Activated B cell treated with CpG ODN at 0.5 μM for 24 hours (primary cell): Measurements from ENCODE around the gene MTHFR. TPM values are rescaled to one million over a fixed set of nuclear protein-coding genes. Genes with fewer than 3 reads are reported as not detected.

Experiments
- ATAC-seq: fragments of 200-7000 bp; cut with Tn5 transposase; one replicate; pipeline ENCODE4 v1.10.0; 2021; ENCODE audit warnings: low read depth, mild to moderate bottlenecking, moderate library complexity
- CTCF ChIA-PET: fragments of 350-600 bp; sonication (Branson Sonifier 250); formaldehyde crosslinking; loops from one replicate; lab custom pipeline; 2021; ENCODE audit warnings: antibody characterized with exemption; lab: Charles Lee
- POLR2A ChIA-PET: fragments of 350-600 bp; sonication (Branson Sonifier 250); formaldehyde crosslinking; loops from one replicate; lab custom pipeline; 2021; ENCODE audit warnings: antibody characterized with exemption; lab: Charles Lee
- DNase-seq: peaks from one replicate; pipeline ENCODE4 v3.0.0; 2022
- H3K27ac Mint-ChIP-seq: one replicate; pipeline ENCODE4 v1.8.0; 2020; ENCODE audit warnings: mixed read lengths
- H3K27me3 Mint-ChIP-seq: one replicate; pipeline ENCODE4 v1.8.0; 2021; ENCODE audit warnings: mixed read lengths
- H3K36me3 Mint-ChIP-seq: one replicate; pipeline ENCODE4 v1.8.0; 2021; ENCODE audit warnings: low read depth, mixed read lengths
- H3K4me1 Mint-ChIP-seq: one replicate; pipeline ENCODE4 v1.8.0; 2021; ENCODE audit warnings: mixed read lengths
- H3K4me3 Mint-ChIP-seq: one replicate; pipeline ENCODE4 v1.8.0; 2020; ENCODE audit warnings: mild to moderate bottlenecking, mixed read lengths
- H3K9me3 Mint-ChIP-seq: one replicate; pipeline ENCODE4 v1.8.0; 2020; ENCODE audit warnings: mixed read lengths
- CTCF ChIP-seq: fragments of 200-600 bp; IDR thresholded peaks from one replicate; pipeline ENCODE4 v1.8.0; 2022; ENCODE audit warnings: antibody characterized with exemption, mild to moderate bottlenecking
- intact Hi-C: fragments of 100-400 bp; cut with micrococcal nuclease; formaldehyde crosslinking; loops from one replicate; pipeline ENCODE4 v1.15.1; 2024
- total RNA-seq: library from RNA; stranded (reverse); gene quantifications from 2 replicates; pipeline ENCODE4 v1.2.3, GENCODE V29; 2022

The MTHFR gene
- total RNA-seq, 1 donor from 2014 or later = 56.9 TPM

DNA sequence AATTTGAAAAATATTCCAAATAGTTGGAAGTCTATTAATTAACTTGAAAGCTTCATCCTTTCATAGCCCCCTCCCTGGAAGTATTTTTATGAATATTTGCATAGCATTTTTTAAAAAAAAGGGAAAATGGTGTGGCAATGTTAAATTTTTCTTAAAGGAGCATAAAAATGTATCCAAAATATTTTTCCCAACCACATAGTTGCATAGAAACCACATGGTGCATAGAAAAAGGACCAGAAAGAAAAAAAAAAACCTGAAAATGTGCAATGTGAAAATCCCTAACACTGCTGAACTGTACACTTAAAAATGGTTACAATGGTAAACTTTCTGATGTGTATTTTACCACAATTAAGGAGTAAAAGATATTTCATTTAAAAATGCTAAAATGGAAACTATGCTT lies 35.8 kb downstream of the MTHFR start:
- intact Hi-C loops = no loop called here
- POLR2A ChIA-PET = interaction anchor here (0.6 kb wide), 1 partner anchor 45 kb away, joined by 4 read pairs; no protein-coding TSS in a partner anchor
- CTCF ChIA-PET = no interaction called here
- no peak for DNase-seq
- Mint-ChIP-seq H3K4me1 (peaks cover 4% of the 10 kb centered on the region), H3K36me3 (no peaks in the 10 kb centered on the region), H3K4me3 (no peak overlapping the region), H3K9me3 (no peaks in the 10 kb centered on the region), H3K27me3 (peaks cover 1% of the 10 kb centered on the region), H3K27ac (no peak overlapping the region)
- TF ChIP-seq CTCF = no peak
- no peak for ATAC-seq

DNA sequence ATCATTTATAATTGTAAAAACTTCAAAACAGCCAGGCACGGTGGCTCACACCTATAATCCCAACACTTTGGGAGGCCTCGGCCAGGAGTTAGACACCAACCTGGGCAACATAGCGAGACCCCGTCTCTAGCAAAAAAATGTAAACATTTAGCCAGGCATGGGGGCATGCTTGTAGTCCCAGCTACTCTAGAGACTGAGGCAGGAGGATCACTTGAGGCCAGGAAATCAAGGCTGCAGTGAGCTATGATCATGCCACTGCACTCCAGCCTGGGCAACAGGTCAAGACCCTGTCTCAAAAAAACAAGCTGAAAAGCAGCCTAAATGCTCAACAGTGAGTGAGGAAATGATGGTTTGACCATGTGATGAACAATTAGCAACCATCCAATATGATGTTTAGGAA lies 36.5 kb downstream of the MTHFR start:
- Mint-ChIP-seq H3K27me3 (peaks cover 1% of the 10 kb centered on the region), H3K4me3 (no peak overlapping the region), H3K36me3 (no peaks in the 10 kb centered on the region), H3K4me1 (peaks cover 4% of the 10 kb centered on the region), H3K9me3 (no peaks in the 10 kb centered on the region), H3K27ac (no peak overlapping the region)
- TF ChIP-seq CTCF = no peak
- ChIA-PET POLR2A (no interaction called here), CTCF (no interaction called here)
- no peak for ATAC-seq
- DNase-seq = no peak
- intact Hi-C loops = no loop called here

- Mint-ChIP-seq H3K9me3 (no peaks in the 10 kb centered on the region), H3K27me3 (peaks cover 1% of the 10 kb centered on the region), H3K4me1 (peaks cover 4% of the 10 kb centered on the region), H3K27ac (no peak overlapping the region), H3K4me3 (no peak overlapping the region), H3K36me3 (no peaks in the 10 kb centered on the region)
- CTCF ChIA-PET = no interaction called here
- intact Hi-C loops = no loop called here
- ATAC-seq (no peak), DNase-seq (no peak)
- POLR2A ChIA-PET = no interaction called here
- TF ChIP-seq CTCF = no peak
Observed at GRCh38 chr1:11768821-11769220, 36.9 kb downstream of the MTHFR start.

DNA sequence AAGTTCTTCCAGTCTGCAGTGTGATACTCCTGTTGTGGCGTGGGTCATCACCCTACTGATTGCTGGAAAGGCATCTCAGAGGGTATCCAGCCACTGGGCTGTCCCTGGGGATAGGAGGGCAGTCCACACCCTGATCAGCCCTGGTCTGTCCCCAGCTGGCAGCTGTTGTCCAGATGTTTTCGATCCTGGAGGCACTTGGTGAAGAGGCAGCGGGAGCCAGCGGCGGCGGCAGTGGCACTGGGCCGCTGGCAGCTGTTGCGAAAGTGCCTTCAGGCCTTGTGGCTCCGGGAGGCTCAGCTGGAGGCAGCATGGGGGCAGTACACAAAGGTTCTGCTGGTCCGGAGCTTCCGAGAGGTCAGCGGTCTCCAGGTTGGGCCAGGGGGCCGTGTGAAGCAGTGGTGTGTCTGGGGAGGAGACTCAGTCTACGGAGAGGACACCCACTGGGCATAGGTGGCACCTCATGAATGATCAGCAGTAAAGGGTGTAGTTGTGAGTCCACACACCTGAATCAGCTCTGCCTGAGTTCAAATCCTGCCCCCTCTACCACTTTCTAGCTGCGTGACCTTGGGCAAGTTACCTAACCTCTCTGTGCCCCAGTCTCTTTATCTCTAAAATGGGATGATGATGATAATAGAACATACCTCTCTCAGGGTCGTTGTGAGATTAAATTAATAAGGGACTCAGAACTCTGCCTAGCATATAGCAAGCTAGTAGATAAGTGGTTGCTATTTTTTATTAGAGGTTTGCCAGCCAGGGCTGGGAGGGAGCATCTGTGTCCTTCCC lies 37.7 kb downstream of the MTHFR start:
- Mint-ChIP-seq H3K27ac (no peak overlapping the region), H3K36me3 (no peaks in the 10 kb centered on the region), H3K9me3 (no peaks in the 10 kb centered on the region), H3K4me3 (no peak overlapping the region), H3K27me3 (peaks cover 1% of the 10 kb centered on the region), H3K4me1 (peaks cover 4% of the 10 kb centered on the region)
- no peak for TF ChIP-seq CTCF
- ChIA-PET POLR2A (no interaction called here), CTCF (no interaction called here)
- DNase-seq = no peak
- intact Hi-C loops = no loop called here
- ATAC-seq = no peak

DNA sequence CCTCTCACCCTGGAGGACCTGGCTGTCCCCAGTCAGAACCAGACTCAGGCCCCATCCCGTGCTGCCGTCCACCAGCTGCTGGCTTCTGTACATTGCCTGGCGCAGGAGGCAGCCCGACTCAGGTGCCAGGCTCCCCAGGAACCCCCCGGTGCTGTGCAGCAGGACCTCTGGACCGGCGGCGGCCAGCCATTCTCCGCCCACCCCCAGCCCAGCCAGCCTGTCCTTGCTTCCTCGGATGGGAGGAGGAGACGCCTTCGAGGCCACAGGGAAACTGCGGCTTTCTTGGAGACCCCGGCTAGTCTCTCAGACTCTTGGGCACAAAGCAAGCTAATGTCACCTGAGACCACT lies 39.4 kb downstream of the MTHFR start:
- H3K4me3 Mint-ChIP-seq = no peak overlapping the region
- ChIA-PET CTCF (no interaction called here), POLR2A (no interaction called here)
- intact Hi-C loops = no loop called here
- no peaks in the 10 kb centered on the region for H3K36me3 Mint-ChIP-seq
- peaks cover 9% of the 10 kb centered on the region for H3K27me3 Mint-ChIP-seq
- no peak for TF ChIP-seq CTCF
- H3K4me1 Mint-ChIP-seq = peaks cover 7% of the 10 kb centered on the region
- ATAC-seq = no peak
- H3K27ac Mint-ChIP-seq = no peak overlapping the region
- no peak for DNase-seq
- H3K9me3 Mint-ChIP-seq = no peaks in the 10 kb centered on the region
